H1 (cell line): ENCODE data around the gene GNLY. TPM values are rescaled to one million over a fixed set of nuclear protein-coding genes. Genes with fewer than 3 reads are reported as not detected.
A peak's percentile ranks its signal among the peaks of the same experiment; 100 is the strongest.

Experiments
- CTCF ChIA-PET: fragments of 300-600 bp; sonication (Branson Sonifier 250); formaldehyde crosslinking; loops from one replicate; lab custom pipeline; 2021; ENCODE audit not compliant: partially characterized antibody; lab: Charles Lee
- POLR2A ChIA-PET: fragments of 300-600 bp; sonication (Branson Sonifier 250); formaldehyde crosslinking; loops from one replicate; lab custom pipeline; 2021; ENCODE audit warnings: inconsistent platforms; ENCODE audit not compliant: partially characterized antibody; lab: Charles Lee
- DNase-seq, 2 experiments: peaks; one replicate each; pipeline versions ENCODE4 v3.0.0 to v3.0.0-alpha.2; 2010 to 2022; ENCODE audit warnings: low spot score in 2 of 2, low read depth in 1 of 2, mixed read lengths in 1 of 2
- FAIRE-seq: peaks from 2 replicates; lab custom pipeline; 2011; peaks lifted over from hg19 to GRCh38; lab: Jason Lieb, UNC
- H2AFZ ChIP-seq: 2 replicates; pipeline ENCODE4 v1.8.1; 2012; ENCODE audit warnings: low read length, inconsistent platforms
- H2AK5ac ChIP-seq: 2 replicates; pipeline ENCODE4 v1.6.1; 2013; ENCODE audit warnings: low read depth, low read length
- H2BK120ac ChIP-seq: replicated peaks from 2 replicates; pipeline ENCODE3; 2013; ENCODE audit warnings: low read depth, low read length, inconsistent platforms
- H2BK12ac ChIP-seq: 2 replicates; pipeline ENCODE4 v1.6.1; 2013; ENCODE audit warnings: low read depth, low read length
- H2BK15ac ChIP-seq: 2 replicates; pipeline ENCODE4 v1.6.1; 2013; ENCODE audit warnings: low read length
- H2BK20ac ChIP-seq: 2 replicates; pipeline ENCODE4 v1.6.1; 2013; ENCODE audit warnings: low read length
- H2BK5ac ChIP-seq: 2 replicates; pipeline ENCODE4 v1.6.1; 2013; ENCODE audit warnings: low read depth, low read length
- H3K14ac ChIP-seq: 2 replicates; pipeline ENCODE4 v1.6.1; 2013; ENCODE audit warnings: inconsistent platforms; ENCODE audit not compliant: insufficient read length
- H3K18ac ChIP-seq: 2 replicates; pipeline ENCODE4 v1.6.1; 2013; ENCODE audit warnings: low read length; ENCODE audit errors: extremely low read depth
- H3K23ac ChIP-seq: 2 replicates; pipeline ENCODE4 v1.6.1; 2013; ENCODE audit warnings: inconsistent platforms; ENCODE audit not compliant: insufficient read length
- H3K23me2 ChIP-seq: 2 replicates; pipeline ENCODE4 v1.6.1; 2013; ENCODE audit warnings: low read depth, low read length
- H3K27ac ChIP-seq: 2 replicates; pipeline ENCODE4 v1.6.1; 2011; ENCODE audit warnings: low read depth, low read length, inconsistent platforms
- H3K27me3 ChIP-seq, 4 experiments: replicated peaks in 1 of 4; 1 replicate in 1 of 4; 2 replicates in 3 of 4; pipeline versions ENCODE4 v1.6.1 to v1.8.1; 2011 to 2013; ENCODE audit warnings: low read length in 3 of 4, mild to moderate bottlenecking in 3 of 4, inconsistent platforms in 2 of 4, mixed read lengths in 2 of 4, moderate library complexity in 1 of 4; ENCODE audit not compliant: control insufficient read depth in 3 of 4, insufficient read depth in 3 of 4; ENCODE audit errors: extremely low read depth in 1 of 4
- H3K36me3 ChIP-seq, 4 experiments: 2 replicates each; pipeline versions ENCODE4 v1.6.1 to v1.8.1; 2011 to 2013; ENCODE audit warnings: mild to moderate bottlenecking in 4 of 4, low read length in 3 of 4, moderate library complexity in 2 of 4, control low read depth in 1 of 4, inconsistent platforms in 1 of 4; ENCODE audit not compliant: insufficient read depth in 4 of 4, control insufficient read depth in 2 of 4
- H3K4ac ChIP-seq: replicated peaks from 2 replicates; pipeline ENCODE3; 2013; ENCODE audit warnings: low read length, low read depth, mixed read lengths, inconsistent platforms; ENCODE audit not compliant: insufficient read length
- H3K4me1 ChIP-seq, 4 experiments: replicated peaks in 1 of 4; 1 replicate in 1 of 4; 2 replicates in 3 of 4; pipeline versions ENCODE4 v1.6.1 to v1.8.1; 2011 to 2013; ENCODE audit warnings: low read length in 3 of 4, inconsistent platforms in 2 of 4, mixed read lengths in 1 of 4; ENCODE audit not compliant: insufficient read depth in 4 of 4, control insufficient read depth in 3 of 4
- H3K4me2 ChIP-seq, 2 experiments: 2 replicates each; pipeline versions ENCODE4 v1.6.1 to v1.8.1; 2011 to 2013; ENCODE audit warnings: low read depth in 2 of 2, low read length in 2 of 2, control low read depth in 1 of 2, inconsistent platforms in 1 of 2, mild to moderate bottlenecking in 1 of 2; ENCODE audit not compliant: insufficient read depth in 1 of 2
- H3K4me3 ChIP-seq, 4 experiments: fragments of 200-600, 300-600 bp in 1 of 4; sonication (generic), shearing (Covaris generic), sonication (Bioruptor Twin) in 1 of 4; 2 replicates each; pipeline versions ENCODE4 v1.5.1 to v1.8.1; 2011 to 2016; ENCODE audit warnings: low read length in 4 of 4, low read depth in 3 of 4, control low read depth in 2 of 4, inconsistent platforms in 2 of 4, mild to moderate bottlenecking in 2 of 4, mixed read lengths in 1 of 4, moderate library complexity in 1 of 4; ENCODE audit not compliant: insufficient read depth in 2 of 4; ENCODE audit errors: extremely low read depth in 1 of 4
- H3K56ac ChIP-seq: replicated peaks from 2 replicates; pipeline ENCODE3; 2013; ENCODE audit warnings: low read depth, mild to moderate bottlenecking, mixed read lengths, low read length, inconsistent platforms; ENCODE audit not compliant: insufficient read length
- H3K79me1 ChIP-seq: 2 replicates; pipeline ENCODE4 v1.6.1; 2013; ENCODE audit warnings: low read depth, low read length, control low read depth
- H3K79me2 ChIP-seq, 2 experiments: 2 replicates each; pipeline versions ENCODE4 v1.6.1 to v1.8.1; 2012 to 2013; ENCODE audit warnings: low read length in 2 of 2, mild to moderate bottlenecking in 2 of 2, inconsistent platforms in 1 of 2; ENCODE audit not compliant: insufficient read depth in 2 of 2, control insufficient read depth in 1 of 2
- H3K9ac ChIP-seq, 4 experiments: replicated peaks in 1 of 4; 1 replicate in 1 of 4; 2 replicates in 3 of 4; pipeline versions ENCODE4 v1.6.1 to v1.8.1; 2011 to 2013; ENCODE audit warnings: low read depth in 3 of 4, low read length in 3 of 4, control low read depth in 2 of 4, mild to moderate bottlenecking in 2 of 4, moderate library complexity in 2 of 4, inconsistent platforms in 1 of 4; ENCODE audit errors: extremely low read depth in 1 of 4
- H3K9me3 ChIP-seq, 2 experiments: 2 replicates each; pipeline versions ENCODE4 v1.6.1 to v1.8.1; 2012 to 2013; ENCODE audit warnings: mild to moderate bottlenecking in 2 of 2, moderate library complexity in 2 of 2, control low read depth in 1 of 2, inconsistent platforms in 1 of 2, low read depth in 1 of 2, low read length in 1 of 2, mixed read lengths in 1 of 2; ENCODE audit not compliant: insufficient read depth in 2 of 2
- H4K20me1 ChIP-seq, 2 experiments: replicated peaks in 1 of 2; 2 replicates each; pipeline versions ENCODE3 to v1.8.1; 2011 to 2013; ENCODE audit warnings: inconsistent platforms in 2 of 2, low read length in 2 of 2, mild to moderate bottlenecking in 1 of 2; ENCODE audit not compliant: insufficient read depth in 2 of 2, control insufficient read depth in 1 of 2
- H4K5ac ChIP-seq: 2 replicates; pipeline ENCODE4 v1.6.1; 2013; ENCODE audit warnings: low read length, low read depth, mixed read lengths, inconsistent platforms; ENCODE audit not compliant: insufficient read length
- H4K8ac ChIP-seq: 2 replicates; pipeline ENCODE4 v1.8.0; 2013; ENCODE audit warnings: mild to moderate bottlenecking, moderate library complexity, low read length, inconsistent platforms; ENCODE audit not compliant: insufficient read depth; ENCODE audit errors: extremely low read depth
- H4K91ac ChIP-seq: replicated peaks from 2 replicates; pipeline ENCODE3; 2013; ENCODE audit warnings: low read length, mixed read lengths, inconsistent platforms; ENCODE audit not compliant: insufficient read length
- CREB1 ChIP-seq: IDR thresholded peaks from 2 replicates; pipeline ENCODE4 v1.6.1; 2012; ENCODE audit warnings: inconsistent platforms
- CTCF ChIP-seq, 3 experiments: IDR thresholded peaks; 1 replicate in 2 of 3; 2 replicates in 1 of 3; pipeline versions ENCODE4 v1.5.1 to v1.6.1; 2011; ENCODE audit warnings: low read length in 3 of 3, mild to moderate bottlenecking in 3 of 3, inconsistent platforms in 2 of 3, low read depth in 1 of 3, moderate library complexity in 1 of 3; ENCODE audit not compliant: insufficient read depth in 1 of 3; ENCODE audit errors: control extremely low read depth in 1 of 3
- JUND ChIP-seq: IDR thresholded peaks from 2 replicates; pipeline ENCODE4 v1.6.1; 2011; ENCODE audit warnings: mild to moderate bottlenecking, improper control_type of control experiment, low read length
- MAFK ChIP-seq: IDR thresholded peaks from 2 replicates; pipeline ENCODE4 v1.6.1; 2012; ENCODE audit warnings: low read depth, mild to moderate bottlenecking, improper control_type of control experiment, low read length
- RAD21 ChIP-seq, 2 experiments: IDR thresholded peaks in 1 of 2; conservative IDR thresholded peaks in 1 of 2; 2 replicates each; pipeline ENCODE4 v1.6.1; 2011; ENCODE audit warnings: low read depth in 2 of 2, low read length in 2 of 2, improper control_type of control experiment in 1 of 2, inconsistent platforms in 1 of 2, mild to moderate bottlenecking in 1 of 2, moderate library complexity in 1 of 2
- YY1 ChIP-seq: IDR thresholded peaks from 2 replicates; pipeline ENCODE4 v1.6.1; 2011; ENCODE audit warnings: low read depth, mild to moderate bottlenecking, low read length
- WGBS, 2 experiments: shearing (Covaris generic) in 1 of 2; methylation state at CpG; one replicate each; pipeline versions ENCODE4 v1.1.6 to v1.1.7; 2013 to 2015; ENCODE audit warnings: low lambda C conversion rate in 2 of 2, mixed read lengths in 2 of 2, inconsistent platforms in 1 of 2, low coverage in 1 of 2, missing lambda C conversion rate in 1 of 2; ENCODE audit not compliant: insufficient replicate concordance in 2 of 2, insufficient coverage in 1 of 2, insufficient read length in 1 of 2; ENCODE audit errors: extremely low coverage in 1 of 2, missing lambda C conversion rate in 1 of 2; 5-methylcytosine and 5-hydroxymethylcytosine counted together
- polyA plus RNA-seq, 7 experiments: library from polyadenylated mRNA; depleted of rRNA in 3 of 7; stranded (reverse) in 5 of 7; unstranded in 2 of 7; fragments of >200 nt in 5 of 7; fragments of 200-250 nt in 2 of 7; gene quantifications; 1 replicate in 5 of 7; 2 replicates in 1 of 7; 4 replicates in 1 of 7; pipeline versions ENCODE4 v1.2.1 to v1.2.3, GENCODE V29; 2011 to 2013; ENCODE audit warnings: missing spikeins in 2 of 7, mixed read lengths in 2 of 7
- total RNA-seq: library from RNA; stranded (reverse); fragmentation: NEBNext Ultra II Directional; extraction: Animal tissue kit (Norgen Biotek cat#: 25700); gene quantifications from 2 replicates; pipeline ENCODE4 v1.2.1, GENCODE V29; 2021

Gene GNLY
- total and polyA plus RNA-seq, 2 of the 8 experiments (the other 6 are each of a cell fraction or from before 2014, with no cell fraction given) = 0.03 TPM; not detected in 1

- no peaks in the 10 kb centered on the region for H3K36me3 ChIP-seq
- no peak overlapping the region for H3K14ac ChIP-seq
- no peak overlapping the region for H3K9ac ChIP-seq
- H3K23me2 ChIP-seq = no peaks in the 10 kb centered on the region
- H2AK5ac ChIP-seq = no peak overlapping the region
- H2BK120ac ChIP-seq = no peak overlapping the region
- no peak overlapping the region for H2BK15ac ChIP-seq
- ChIA-PET POLR2A (interaction anchor here (1.4 to 2.5 kb wide), 2 partner anchors 27 to 48 kb away, joined by 4 to 10 read pairs; no protein-coding TSS in a partner anchor), CTCF (interaction anchor here (0.7 to 7.4 kb wide), 37 partner anchors 8 to 291 kb away, joined by 3 to 80 read pairs (median 4); partner anchors contain the start of genes ATOH8 and GNLY)
- H3K79me1 ChIP-seq = no peaks in the 10 kb centered on the region
- no peak overlapping the region for H2AFZ ChIP-seq
- WGBS, 2 experiments = 22% methylated on average over 10 of the region's 10 CpGs; no CpG with 5 or more reads in 1 of the 2 experiments
- FAIRE-seq = peak; percentile 92
- no peak overlapping the region for H4K8ac ChIP-seq
- peaks cover 0 to 4% (median 1%) of the 10 kb centered on the region in 4 experiments; a peak in 3 of 7 replicates for H3K4me1 ChIP-seq
- no peak overlapping the region for H3K18ac ChIP-seq
- no peaks in the 10 kb centered on the region for H3K9me3 ChIP-seq
- H3K27ac ChIP-seq = no peak overlapping the region
- H3K4me2 ChIP-seq = no peak overlapping the region
- H3K56ac ChIP-seq = no peak overlapping the region
- no peak overlapping the region for H3K23ac ChIP-seq
- no peak overlapping the region for H2BK5ac ChIP-seq
- no peaks in the 10 kb centered on the region for H4K20me1 ChIP-seq
- no peak overlapping the region for H3K4me3 ChIP-seq
- DNase-seq = no peak
- no peaks in the 10 kb centered on the region for H3K79me2 ChIP-seq
- H2BK12ac ChIP-seq = no peak overlapping the region
- H2BK20ac ChIP-seq = no peak overlapping the region
- TF ChIP-seq RAD21 (IDR thresholded peaks at IDR 0.05 in 1 of 2, conservative IDR thresholded peaks at IDR 0.05 in 1 of 2; ENCODE audit: low read depth in 2 of 2, low read length in 2 of 2) (peak; percentile 65 to 72), CTCF (IDR thresholded peaks at IDR 0.05; ENCODE audit: control extremely low read depth in 1 of 3, insufficient read depth in 1 of 3, low read depth in 1 of 3, low read length in 3 of 3) (peak; percentile 0 to 94 (median 72)), MAFK (no peak), JUND (0 out of 2 replicates have a peak, but pooled peaks have one; percentile 25), CREB1 (peak; percentile 15; the same call in 1 of the 2 replicates), YY1 (no peak)
- H3K27me3 ChIP-seq = no peaks in the 10 kb centered on the region; a peak in 1 of 7 replicates
- H4K5ac ChIP-seq = no peak overlapping the region
- H4K91ac ChIP-seq = no peak overlapping the region
- H3K4ac ChIP-seq = no peak overlapping the region
Measured at GRCh38 chr2:85707304-85707703, 13.1 kb downstream of the GNLY start.
